ENCODE data around the gene GAK.

Gene GAK

DNA sequence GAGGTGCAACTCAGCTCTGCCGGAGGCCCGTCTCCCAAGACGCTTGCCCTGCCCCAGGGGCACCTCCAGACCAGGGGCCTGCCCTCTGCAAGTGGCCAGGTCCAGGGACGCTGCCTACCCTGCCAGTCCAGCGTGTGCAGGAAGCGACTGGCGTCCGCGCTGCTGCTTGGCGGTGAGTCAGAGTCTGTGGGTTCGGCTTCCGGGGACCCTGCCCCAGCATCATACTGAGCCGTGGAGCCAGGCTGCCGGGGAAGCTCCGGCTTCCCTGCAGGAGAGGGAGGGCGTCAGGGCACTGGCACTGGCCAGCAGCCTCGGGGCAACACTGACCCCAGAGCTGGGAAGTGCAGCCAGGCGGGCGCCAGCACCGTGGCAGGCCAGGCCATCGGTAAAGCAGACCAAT, 63.7 kb downstream of the GAK start:
- no peak for DNase-seq (ENCODE audit: low read depth)

- no peak for DNase-seq (ENCODE audit: low read depth)
These were observed 64.4 kb downstream of the GAK start for GRCh38 chr4:867526-868250.

GRCh38 chr4:866761-867390, 65.2 kb downstream of the GAK start:
- DNase-seq (ENCODE audit: low read depth) = no peak

DNA sequence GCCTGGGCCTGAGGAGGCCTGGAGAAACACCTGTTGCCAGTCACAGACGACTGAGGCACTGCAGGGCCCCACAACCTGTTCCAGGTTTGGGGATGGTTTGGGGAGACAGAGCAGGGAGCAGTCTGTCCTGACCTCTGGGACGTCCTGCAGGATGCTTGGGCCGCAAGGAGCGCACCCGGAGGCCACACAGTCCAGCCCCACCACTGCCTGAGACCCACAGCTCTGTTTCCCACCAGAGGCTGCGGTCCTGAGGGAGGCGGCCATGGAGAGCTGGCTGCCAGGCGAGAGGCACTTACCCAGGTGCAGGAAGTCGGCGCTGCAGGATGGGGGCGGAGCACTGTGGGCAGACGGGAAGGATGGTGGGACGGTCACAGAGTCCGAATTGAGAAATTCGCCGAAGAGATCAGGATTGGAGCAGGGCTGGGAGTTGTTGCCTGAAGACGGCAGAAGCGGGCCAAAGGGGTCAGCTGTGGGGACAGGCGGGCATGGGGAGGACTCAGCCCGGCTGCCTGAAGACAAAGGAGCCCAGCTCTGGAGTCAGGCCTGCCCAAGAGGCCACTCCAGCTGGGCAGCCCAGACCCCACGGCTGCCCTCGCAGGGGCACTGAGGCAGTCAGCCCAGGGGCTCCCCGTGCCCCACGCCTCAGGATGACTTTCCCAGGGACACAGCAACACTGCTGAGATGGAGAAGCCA, 65.9 kb downstream of the GAK start:
- DNase-seq (ENCODE audit: low read depth) = no peak

GRCh38 chr4:865572-865971, 66.5 kb downstream of the GAK start:
- DNase-seq (ENCODE audit: low read depth) = no peak

DNA sequence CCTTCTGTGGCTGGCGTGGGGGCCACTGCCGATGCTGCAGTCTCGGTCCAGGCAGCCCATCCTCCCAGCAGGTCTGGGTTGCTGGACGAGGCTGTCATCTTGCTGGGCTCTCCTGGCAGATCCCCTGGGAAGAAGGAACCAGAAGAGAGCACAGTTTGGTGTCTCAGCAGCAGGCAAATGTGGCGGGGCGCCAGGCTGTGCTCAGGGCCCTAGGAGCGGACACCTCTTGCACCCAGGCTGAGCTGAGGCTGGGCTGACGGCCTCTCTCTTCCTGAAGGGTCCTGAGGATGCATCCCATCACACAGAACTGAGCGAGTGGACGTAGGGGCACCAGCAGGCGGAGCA, 67.0 kb downstream of the GAK start:
- no peak for DNase-seq (ENCODE audit: low read depth)

DNA sequence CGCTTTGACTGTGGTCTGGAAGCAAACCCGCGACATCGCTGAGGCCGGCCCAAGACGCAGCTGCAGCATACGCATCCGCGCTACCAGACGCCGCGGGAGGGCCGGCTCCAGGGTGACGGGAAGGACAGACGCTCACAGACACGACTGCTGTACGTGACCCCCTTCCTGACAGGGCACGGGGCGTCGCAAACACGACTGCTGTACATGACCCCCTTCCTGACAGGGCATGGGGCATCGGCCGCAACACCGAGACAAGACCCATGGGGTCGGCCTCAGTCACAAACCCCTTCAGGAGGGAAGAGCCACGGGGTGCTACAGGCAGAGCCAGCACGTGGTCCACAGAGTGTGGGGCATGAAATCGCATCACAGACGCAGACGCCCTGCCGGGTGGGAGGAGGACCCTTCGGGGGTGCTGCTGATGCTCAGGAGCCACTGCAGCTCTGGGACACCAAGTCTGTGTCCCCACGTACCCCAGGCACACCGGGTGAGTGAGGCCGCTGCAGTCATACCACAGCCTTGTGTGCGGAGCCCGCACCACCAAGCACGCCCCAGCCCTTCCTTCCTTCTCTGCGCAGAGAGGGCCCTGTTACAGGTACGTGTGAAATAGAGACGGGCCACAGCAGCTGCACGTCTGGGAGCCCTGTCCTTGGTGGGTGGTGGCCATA, 67.5 kb downstream of the GAK start:
- no peak for DNase-seq (ENCODE audit: low read depth)

DNA sequence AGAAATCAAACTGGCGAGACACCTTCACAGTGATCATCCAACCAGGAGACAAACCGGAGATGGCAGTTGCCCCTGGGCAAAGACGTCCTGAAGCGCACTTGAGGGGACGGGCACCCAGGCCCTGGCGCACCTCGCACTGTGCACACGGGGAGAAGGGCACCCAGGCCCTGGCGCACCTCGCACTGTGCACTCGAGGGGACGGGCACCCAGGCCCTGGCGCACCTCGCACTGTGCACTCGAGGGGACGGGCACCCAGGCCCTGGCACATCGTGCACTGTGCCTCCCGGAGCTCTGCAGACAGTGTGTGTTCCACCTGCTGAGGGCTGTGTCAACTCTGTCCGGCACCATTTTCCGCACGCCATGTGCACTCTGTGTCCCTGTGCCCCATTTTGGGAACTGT, 71.6 kb downstream of the GAK start:
- DNase-seq (ENCODE audit: low read depth) = no peak

GRCh38 chr4:859496-859895, 72.6 kb downstream of the GAK start:
- DNase-seq (ENCODE audit: low read depth) = no peak

GRCh38 chr4:858831-859451, 73.2 kb downstream of the GAK start:
- no peak for DNase-seq (ENCODE audit: low read depth)

DNA sequence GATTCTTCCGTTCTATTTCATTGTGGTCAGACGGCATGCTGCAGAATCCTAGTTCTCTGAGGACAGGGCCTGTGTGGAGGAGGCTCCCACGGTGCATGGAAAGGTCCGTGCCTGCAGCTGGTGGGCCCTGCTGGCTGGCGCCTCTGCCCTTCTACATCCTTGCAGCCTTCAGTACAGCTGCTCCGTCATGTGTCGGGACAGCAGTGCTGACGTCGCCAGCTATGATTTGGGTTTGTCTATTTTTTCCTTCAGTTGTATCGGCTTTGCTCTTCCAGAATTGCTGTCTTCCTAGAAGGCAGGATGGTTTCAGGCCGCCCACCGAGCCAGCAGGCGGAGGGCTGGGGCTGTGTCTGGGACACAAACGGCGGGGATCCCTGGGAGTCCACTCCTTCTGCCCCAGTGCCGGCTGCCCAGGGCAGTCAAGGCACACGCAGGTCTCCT, 74.1 kb downstream of the GAK start:
- no peak for DNase-seq (ENCODE audit: low read depth)

DNA sequence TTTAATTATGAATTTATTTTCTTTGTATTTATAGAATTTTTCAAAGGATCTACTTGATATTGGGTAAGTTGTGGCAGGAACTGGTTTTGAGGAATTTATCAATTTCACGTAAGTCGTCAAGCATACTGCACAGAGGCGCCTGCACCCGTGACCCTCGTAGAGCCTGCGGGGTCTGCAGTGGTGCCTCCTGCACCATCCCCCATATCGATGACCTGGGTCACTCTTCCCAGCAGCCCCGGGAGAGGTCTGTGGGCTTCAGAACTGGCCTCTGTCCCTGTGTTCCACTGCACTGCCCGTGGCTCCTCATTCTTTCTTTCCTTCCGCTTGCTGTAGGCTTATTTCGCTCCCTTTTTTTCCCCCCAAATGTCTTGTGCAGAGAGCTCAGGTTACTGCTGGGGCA, 74.7 kb downstream of the GAK start:
- no peak for DNase-seq (ENCODE audit: low read depth)

GRCh38 chr4:856225-856901, 75.8 kb downstream of the GAK start:
- DNase-seq (ENCODE audit: low read depth) = no peak

- DNase-seq (ENCODE audit: low read depth) = no peak
These were observed 76.3 kb downstream of the GAK start for GRCh38 chr4:855880-856224.

GRCh38 chr4:854356-854755, 77.8 kb downstream of the GAK start:
- DNase-seq (ENCODE audit: low read depth) = no peak

- no peak for DNase-seq (ENCODE audit: low read depth)
These were observed 78.7 kb downstream of the GAK start for GRCh38 chr4:853416-853781.

- no peak for DNase-seq (ENCODE audit: low read depth)
These were observed 80.2 kb downstream of the GAK start for GRCh38 chr4:851701-852430.

GRCh38 chr4:850323-850945, 81.7 kb downstream of the GAK start:
- no peak for DNase-seq (ENCODE audit: low read depth)

DNA sequence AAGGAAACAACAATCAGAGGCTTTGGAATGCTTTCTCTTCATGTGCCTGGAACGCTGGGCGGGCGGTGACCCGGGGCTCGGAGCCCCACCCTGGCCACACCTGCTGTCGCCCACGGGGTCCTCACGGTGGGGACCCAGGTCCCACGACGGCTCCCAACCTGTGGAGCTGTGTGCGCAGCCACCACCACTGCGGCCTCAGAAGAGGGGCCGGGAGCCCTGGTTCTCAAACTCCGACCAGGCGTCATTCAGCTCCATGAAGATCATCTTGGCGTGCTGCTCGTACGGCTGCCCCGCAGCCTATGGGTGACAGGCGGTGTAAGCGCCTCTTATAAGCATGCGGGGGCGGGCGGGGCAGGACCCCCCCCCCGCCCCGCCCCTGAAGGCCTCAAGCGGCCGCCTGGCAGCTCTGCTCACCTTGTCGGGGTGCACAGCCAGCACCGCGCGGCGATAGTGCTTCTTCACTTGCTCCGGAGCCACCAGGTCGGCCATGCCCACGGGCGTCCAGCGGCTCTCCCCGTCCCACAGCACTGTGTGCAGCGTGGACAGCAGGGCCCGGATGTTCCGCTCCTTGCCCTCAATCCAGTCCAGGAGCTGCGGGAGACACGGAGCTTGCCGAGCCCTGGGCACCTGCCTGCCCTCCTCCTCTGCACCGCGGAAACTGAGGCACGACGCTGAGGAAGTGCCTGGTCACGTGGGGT, 82.5 kb downstream of the GAK start:
- DNase-seq (ENCODE audit: low read depth) = no peak

DNA sequence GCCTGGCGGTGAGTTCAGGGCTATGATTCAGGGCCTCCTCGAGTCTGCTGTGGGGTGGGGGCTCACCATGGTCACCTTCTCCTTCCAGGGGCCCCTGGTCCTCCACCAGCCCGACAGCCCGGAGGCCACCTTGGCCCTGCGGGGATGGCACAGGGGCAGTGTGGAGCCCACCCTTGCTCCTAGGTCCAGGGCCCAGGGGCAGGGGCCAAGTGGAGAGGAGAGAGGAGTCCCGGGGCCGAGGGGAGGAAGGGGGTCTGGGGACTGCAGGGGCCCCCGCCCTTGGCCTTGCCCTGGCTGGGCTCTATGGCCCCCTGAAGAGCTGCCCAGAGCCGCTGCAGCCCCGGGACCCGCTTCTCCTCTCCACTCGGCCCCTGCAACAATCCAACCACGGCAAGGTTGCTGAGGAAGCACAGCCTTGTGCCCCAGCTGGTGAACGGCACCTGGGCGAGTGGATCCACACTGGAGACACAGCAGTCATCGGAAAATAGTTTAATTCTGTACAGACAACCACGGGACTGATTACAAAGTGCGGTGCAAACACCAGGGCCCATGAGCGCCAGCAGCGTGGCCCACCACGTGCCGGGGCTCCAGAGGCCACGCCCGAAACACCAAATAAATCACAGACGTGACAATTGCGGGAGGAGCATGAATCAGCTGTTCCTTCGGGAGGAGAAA, 83.2 kb downstream of the GAK start:
- DNase-seq (ENCODE audit: low read depth) = no peak
